Measurements from ENCODE around the gene POLRMT.
"Not testable (repeated sequence)": the region's sequence is repeated elsewhere in the genome, so short reads cannot be mapped to it uniquely, and the experiment has no call there.

POLRMT gene

DNA sequence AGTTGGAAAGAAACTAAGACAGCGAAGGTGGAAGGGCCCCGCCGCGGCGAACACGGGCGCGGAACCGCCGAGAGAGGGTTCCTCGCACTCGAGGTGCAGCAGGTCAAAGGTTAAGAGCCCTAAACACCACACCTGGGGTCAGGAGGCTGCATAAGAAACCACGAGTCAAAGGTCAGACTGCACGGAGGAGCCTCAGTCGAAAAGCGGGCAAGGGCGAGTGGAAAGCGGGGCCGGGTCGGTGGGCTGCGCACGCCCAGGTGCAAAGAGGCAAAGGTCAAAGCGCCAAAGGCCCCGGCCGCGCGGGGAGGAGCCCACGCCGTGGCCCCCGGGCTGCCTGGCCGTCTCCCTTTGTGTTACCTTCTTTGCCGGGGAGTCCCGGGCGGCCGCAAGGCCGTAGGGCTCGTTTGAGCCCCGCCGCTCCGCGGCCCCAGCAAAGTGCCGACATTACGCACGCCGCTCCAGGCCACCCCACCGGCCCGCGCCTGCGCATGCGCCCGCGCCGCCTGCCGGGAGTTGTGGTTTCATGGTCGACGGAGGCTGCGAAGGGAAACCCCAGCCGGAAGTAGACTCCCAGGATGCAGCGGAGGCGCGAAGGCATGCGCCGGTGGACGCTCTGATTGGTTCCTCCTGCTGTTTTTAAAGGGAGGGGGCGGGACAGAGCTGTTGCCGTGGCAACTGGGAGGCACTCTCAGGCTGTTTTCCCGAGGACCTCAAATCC, at the start of gene POLRMT:
POLRMT (minus strand) TSS at position 470 of the 718 bp plus-strand sequence; CDS start at position 445, 25 bp downstream.
- DNase-seq: peak; percentile 93 to 94

GRCh38 chr19:682678-683320, 49.5 kb upstream of the POLRMT start:
- no peak for DNase-seq

DNA sequence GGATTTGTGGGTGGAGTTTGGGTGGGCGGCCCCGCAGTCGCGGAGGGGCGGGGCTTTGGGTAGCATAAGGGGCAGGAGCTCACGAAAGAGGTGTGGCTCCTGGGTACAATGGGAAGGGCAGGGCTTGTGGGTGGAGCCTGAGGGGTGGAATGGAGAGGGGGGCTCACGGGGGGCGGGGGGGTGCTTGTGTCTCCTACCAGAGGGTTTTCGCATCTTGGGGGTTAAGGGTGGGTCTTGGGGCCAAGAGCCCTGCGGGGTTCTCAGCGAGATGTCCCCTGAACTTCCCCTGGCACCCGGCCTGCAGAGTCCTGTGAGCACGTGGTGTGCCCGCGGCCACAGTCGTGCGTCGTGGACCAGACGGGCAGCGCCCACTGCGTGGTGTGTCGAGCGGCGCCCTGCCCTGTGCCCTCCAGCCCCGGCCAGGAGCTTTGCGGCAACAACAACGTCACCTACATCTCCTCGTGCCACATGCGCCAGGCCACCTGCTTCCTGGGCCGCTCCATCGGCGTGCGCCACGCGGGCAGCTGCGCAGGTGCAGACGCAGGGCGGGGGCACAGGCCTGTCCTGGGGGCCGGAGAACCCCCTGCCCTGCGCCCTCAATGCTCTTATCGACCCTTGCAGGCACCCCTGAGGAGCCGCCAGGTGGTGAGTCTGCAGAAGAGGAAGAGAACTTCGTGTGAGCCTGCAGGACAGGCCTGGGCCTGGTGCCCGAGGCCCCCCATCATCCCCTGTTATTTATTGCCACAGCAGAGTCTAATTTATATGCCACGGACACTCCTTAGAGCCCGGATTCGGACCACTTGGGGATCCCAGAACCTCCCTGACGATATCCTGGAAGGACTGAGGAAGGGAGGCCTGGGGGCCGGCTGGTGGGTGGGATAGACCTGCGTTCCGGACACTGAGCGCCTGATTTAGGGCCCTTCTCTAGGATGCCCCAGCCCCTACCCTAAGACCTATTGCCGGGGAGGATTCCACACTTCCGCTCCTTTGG, 48.0 kb upstream of the POLRMT start:
- peak in 1 of 2 experiments; percentile 14 for DNase-seq

- peak; percentile 100 for DNase-seq
Observed at GRCh38 chr19:680287-681028, 47.1 kb upstream of the POLRMT start.

DNA sequence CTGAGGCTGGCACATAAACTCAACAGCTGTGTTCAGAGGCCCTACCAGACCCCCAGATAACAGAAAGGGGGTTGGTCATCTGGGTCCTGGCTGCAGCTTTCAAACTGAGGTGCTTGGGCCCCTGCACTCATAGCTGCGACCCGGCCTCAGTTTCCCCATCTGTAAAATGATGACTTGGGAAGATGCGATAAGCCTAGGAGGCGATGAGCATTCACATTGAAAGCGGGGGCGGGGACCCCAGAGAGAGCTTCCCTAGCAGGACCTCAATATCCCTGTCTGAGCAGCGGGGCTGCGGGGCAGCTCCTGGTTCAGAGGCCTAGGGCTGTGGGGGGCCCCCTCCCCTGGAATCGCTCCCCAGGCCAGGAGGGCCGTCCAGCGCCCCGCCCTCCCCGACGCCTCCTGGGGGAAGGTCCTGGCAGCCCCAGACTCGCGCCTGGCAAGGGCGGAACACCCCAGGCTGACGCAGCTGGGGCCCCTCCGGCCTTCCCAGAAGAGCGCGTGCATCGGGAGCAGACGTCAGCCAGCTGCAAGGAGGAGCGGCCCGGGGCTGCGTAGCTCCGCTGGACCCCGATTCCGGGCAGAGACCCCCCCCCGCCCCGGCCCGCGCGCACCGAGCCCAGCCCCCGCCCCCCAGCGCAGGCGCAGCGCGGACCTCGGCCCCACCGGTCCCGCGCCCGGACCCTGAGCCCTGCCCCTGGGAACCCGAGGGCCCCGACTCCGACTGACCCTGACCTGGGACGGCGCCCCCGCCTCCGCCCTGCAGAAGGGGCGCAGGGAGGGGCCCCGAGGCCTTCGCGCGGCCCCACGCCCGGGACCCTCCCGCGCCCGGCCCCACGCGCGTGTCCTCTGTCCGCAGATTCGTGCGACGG, 46.3 kb upstream of the POLRMT start:
- DNase-seq: peak in 1 of 2 experiments; percentile 4

DNA sequence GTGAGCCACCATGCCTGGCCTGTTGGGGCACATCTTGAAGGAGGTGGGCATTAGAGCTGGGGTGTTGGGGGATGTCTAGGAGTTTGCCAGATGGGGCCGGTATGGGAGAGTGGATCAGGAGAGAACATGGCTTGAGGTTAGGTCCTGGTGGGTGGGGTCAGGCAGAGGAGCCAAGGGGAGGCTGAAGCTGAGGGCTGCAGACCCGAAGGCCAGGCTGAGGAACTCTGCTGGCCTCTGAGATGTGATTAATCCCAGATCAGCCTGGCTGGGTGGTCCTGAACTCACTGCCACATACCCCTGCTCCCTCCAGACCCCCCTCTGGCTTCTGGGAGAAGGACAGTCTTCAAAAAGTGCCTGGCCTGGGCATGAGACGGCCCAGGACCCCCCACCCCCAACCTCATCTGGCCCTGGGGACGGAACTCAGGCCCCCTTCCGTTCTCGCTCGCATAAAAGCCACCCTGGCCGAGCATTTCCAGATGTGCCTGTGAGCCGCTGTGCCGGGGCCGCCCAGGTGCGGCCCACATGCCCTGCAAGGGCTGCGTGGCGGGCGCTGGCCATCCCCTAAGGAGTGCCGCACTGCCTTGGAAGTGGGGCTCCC, 45.6 kb upstream of the POLRMT start:
- DNase-seq: no peak

DNA sequence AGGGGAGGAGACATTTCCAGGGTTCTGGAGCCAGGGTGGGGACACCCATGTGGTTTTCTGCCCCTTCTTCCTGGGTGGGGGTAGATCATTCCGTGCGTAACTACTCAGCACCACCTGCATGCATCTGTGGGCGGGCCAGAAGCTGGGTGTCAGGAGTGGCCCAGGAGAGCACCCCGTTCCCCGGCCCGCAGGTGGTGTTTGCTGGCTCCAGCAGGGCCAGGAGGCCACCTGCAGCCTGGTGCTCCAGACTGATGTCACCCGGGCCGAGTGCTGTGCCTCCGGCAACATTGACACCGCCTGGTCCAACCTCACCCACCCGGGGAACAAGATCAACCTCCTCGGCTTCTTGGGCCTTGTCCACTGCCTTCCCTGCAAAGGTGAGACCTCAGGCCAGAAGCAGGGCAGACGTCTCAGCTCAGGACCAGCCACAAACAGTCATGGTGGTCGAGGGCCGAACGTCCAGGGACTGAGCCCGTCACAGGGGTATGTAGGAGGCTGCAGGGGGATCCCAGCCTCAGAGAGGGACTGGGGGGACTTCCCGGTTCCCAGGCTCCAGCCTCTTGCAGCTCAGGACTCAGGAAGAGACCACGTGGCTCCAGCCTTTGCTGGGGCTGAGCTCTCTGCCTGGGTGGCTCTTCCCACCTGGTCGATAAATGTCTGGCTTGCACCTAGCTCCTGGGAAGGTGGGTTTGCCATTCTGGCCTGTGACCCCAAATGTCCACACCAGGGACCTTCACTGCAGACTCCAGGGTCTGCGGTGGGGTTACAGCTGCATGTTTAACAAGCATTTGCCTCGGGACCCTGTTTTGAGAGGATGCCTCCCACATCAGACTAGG, 44.5 kb upstream of the POLRMT start:
- no peak for DNase-seq

DNA sequence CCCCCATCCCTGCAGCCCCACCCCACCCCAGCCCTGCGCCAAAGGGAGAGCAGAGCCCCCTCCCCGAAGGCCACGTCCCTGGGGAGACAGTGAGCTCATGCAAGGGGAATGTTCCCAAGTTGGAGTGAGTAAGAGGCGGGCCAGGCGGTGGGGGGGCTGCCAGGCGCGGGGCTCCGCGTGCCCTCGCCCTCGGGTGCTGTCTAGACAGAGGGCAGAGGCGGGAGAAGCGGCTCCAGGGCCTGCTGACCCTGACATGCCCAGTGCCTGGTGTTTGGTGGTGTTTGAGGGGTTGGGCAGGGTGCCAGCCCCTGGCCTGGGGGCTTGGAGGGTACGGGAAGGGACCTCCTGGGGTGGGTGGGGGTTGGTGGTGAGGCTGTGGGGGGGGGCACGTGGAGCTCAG, 43.9 kb upstream of the POLRMT start:
- no peak for DNase-seq

- DNase-seq: no peak
Observed at GRCh38 chr19:676339-677105, 43.2 kb upstream of the POLRMT start, which contains the start of gene FSTL3. Gene FSTL3 (plus strand): TSS chr19:676392. CDS start chr19:676424, 32 bp downstream.

- no peak for DNase-seq
Observed at GRCh38 chr19:676007-676338, 42.6 kb upstream of the POLRMT start.

DNA sequence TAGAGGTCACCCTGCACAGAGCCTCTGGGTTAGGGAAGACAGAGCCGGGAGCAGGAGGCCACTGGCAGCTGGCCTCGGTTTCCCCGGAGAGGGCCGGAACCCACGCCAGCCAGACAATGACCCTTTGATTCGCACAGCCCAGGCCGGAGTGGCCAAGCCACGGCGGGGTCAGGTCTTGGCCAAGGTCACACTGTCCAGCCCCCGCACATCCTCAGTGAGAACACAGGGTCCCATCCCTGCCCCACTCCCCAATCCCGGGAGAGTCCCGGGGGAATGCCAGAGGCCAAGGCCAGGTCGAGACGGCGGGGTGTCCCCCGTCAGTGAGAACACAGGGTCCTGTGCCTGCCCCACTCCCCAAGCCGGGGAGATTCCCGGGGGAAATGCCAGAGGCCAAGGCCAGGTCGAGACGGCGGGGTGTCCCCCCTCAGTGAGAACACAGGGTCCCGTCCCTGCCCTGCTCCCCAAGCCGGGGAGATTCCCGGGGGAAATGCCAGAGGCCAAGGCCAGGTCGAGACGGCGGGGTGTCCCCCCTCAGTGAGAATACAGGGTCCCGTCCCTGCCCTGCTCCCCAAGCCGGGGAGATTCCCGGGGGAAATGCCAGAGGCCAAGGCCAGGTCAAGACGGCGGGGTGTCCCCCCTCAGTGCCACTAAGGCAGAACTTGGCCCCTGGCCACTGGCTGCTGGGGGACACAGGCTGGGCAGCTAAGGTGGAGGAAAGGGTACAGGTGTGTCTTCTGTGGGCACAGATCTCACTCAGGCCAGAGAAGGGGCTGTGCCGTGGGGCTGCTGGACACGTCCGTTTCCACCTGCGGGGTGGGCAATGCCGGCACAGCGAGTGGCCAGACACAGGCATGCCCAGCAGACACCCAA, 41.2 kb upstream of the POLRMT start:
- DNase-seq: no peak

DNA sequence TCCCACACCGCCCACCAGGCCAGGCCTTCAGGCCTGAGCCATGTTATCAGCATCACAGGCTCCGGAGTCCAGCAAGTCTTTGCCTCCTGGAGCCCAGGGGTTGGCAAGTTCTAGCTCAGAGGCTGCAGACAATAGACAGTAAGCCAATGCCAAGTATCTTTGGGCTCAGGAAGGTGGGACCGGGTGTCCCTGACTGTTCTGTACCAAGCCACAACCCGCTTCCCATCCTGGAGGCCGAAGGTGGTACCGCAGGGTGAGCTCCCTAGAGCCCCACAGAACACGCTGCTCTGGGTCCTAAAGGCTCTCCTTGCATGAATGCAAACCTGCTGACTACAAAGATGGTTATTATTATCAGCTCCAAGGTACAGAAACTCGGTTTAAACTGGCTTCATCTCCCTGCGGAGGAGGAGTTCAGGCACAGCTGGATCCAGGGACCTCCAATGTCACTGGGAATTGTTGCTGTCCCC, 37.3 kb upstream of the POLRMT start:
- DNase-seq: no peak

DNA sequence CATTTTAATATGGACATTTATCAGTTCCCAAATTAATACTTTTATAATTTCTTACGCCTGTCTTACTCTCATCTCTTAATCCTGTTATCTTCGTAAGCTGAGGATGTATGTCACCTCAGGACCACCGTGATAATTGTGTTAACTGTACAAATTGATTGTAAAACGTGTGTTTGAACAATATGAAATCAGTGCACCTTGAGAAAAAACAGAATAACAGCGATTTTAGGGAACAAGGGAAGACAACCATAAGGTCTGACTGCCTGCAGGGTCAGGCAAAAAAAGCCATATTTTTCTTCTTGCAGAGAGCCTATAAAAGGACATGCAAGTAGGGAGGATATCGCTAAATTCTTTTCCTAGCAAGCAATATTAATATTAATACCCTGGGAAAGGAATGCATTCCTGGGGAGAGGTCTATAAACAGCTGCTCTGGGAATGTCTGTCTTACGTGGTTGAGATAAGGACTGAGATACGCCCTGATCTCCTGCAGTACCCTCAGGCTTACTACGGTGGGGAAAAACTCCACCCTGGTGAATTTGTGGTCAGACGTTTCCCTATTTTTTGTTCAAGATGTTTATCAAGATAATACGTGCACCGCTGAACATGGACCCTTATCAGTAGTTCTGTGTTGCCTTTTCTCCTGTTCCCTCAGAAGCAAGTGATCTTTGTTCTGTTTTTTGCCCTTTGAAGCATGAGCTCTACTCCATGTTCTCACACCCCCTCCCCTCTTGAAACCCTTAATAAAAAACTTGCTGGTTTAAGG, 35.5 kb upstream of the POLRMT start:
- DNase-seq: not testable (repeated sequence)

- not testable (repeated sequence) for DNase-seq
Observed at GRCh38 chr19:666985-667573, 33.7 kb upstream of the POLRMT start.

DNA sequence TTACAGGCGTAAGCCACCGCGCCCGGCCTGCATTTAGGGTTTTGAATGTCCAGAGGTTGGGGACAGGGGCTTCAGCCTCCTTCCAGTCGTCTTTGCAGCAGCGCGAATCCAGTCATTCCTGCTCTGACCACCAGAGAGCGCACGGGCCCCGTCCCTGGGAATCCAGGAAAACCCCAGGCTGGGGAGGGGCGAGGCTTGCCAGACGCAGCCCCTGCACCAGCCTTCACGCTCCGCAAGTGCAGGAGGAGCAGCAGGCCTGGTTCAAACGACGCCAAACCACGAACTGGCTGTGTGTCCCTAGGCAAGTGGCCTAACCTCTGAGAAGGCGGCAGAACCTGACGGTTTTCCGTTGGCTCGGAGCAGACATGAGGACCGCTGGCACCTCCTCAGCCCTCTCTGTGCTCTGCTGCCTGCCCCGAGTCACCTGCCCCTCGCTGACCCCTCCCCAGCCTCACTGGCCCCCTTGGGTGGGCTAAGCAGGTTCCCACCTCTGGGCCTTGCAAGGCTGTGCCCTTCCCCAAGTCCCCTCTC, 31.6 kb upstream of the POLRMT start:
- peak; percentile 80 to 83 for DNase-seq

DNA sequence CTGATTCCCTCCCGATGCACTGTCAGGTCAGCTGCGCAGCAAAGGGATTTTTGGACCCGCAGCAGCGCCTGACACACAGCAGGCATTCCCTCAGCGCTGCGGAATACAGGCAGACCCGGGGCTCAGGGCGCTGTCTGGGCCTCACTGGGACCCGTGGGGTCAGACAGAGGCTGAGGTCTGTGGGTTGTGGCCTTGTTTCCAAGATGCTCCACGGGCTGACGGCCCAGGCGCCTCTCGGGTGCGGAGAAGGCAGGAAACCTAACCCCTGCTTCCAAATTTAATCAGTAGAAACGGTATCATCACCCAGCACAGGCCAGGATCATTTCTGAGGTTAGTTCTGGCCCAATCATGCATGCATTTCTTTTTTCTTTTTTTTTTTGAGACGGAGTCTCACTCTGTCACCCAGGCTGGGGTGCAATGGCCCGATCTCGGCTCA, 30.4 kb upstream of the POLRMT start:
- no peak for DNase-seq

All from activated CD4-positive, alpha-beta T cell treated with anti-CD3 and anti-CD28 coated beads, Interleukin-2, amount 50 U/mL, for 4 hours (primary cell).